Esophagus (tissue), 2 donors: ENCODE data around the gene ARHGAP22. TPM values are rescaled to one million over a fixed set of nuclear protein-coding genes. Genes with fewer than 3 reads are reported as not detected.

Experiments used
- H3K27ac ChIP-seq, 2 donors: one replicate each; pipeline ENCODE4 v1.5.1; 2013; ENCODE audit warnings: low read depth in 2 of 2, mild to moderate bottlenecking in 2 of 2, inconsistent platforms in 1 of 2, low read length in 1 of 2, moderate library complexity in 1 of 2
- H3K27me3 ChIP-seq, 2 donors: one replicate each; pipeline ENCODE4 v1.6.1; 2013; ENCODE audit warnings: low read length in 2 of 2, control low read depth in 1 of 2, mild to moderate bottlenecking in 1 of 2; ENCODE audit not compliant: insufficient read depth in 2 of 2, control insufficient read depth in 1 of 2
- H3K36me3 ChIP-seq, 2 donors: one replicate each; pipeline ENCODE4 v1.6.1; 2013; ENCODE audit warnings: low read length in 1 of 2; ENCODE audit not compliant: control insufficient read depth in 2 of 2, insufficient read depth in 2 of 2
- H3K4me1 ChIP-seq, 2 donors: one replicate each; pipeline ENCODE4 v1.6.1; 2013; ENCODE audit warnings: low read length in 1 of 2; ENCODE audit not compliant: control insufficient read depth in 2 of 2, insufficient read depth in 2 of 2
- H3K4me3 ChIP-seq, 2 donors: one replicate each; pipeline ENCODE4 v1.5.1; 2013; ENCODE audit warnings: low read length in 2 of 2, mild to moderate bottlenecking in 2 of 2, low read depth in 1 of 2, moderate library complexity in 1 of 2
- H3K9me3 ChIP-seq, 2 donors: one replicate each; pipeline ENCODE4 v1.6.1; 2013; ENCODE audit warnings: mild to moderate bottlenecking in 2 of 2, low read depth in 1 of 2, low read length in 1 of 2, moderate library complexity in 1 of 2; ENCODE audit not compliant: control insufficient read depth in 2 of 2, insufficient read depth in 1 of 2
- WGBS, 2 donors: extraction: QIAGEN DNeasy Blood & Tissue Kit; methylation state at CpG; one replicate each; pipeline ENCODE4 v1.1.7; 2013; 5-methylcytosine and 5-hydroxymethylcytosine counted together
- polyA plus RNA-seq, 2 donors: library from polyadenylated mRNA; stranded (reverse); fragments of 200-250 nt; gene quantifications; one replicate each; pipeline ENCODE4 v1.2.3, GENCODE V29; 2013
- donor health status: healthy with polysubstance abuse.
- donor health status: Bipolar disorder and iron deficiency.

The ARHGAP22 gene
- polyA plus RNA-seq, 2 donors: 1.2 to 1.6 TPM

GRCh38 chr10:48477141-48477540 is 127.7 kb downstream of the ARHGAP22 start:
- Histone ChIP-seq H3K4me1 (peaks cover 0 to 3% of the 10 kb centered on the region in 2 donors), H3K36me3 (no peaks in the 10 kb centered on the region), H3K27ac (no peak overlapping the region), H3K4me3 (no peak overlapping the region), H3K27me3 (no peaks in the 10 kb centered on the region), H3K9me3 (no peaks in the 10 kb centered on the region)

GRCh38 chr10:48476279-48476982 is 128.4 kb downstream of the ARHGAP22 start:
- no peaks in the 10 kb centered on the region for H3K36me3 ChIP-seq
- H3K27ac ChIP-seq: no peak overlapping the region
- WGBS, 2 donors: 48 to 50% methylated on average over 9 of the region's 9 CpGs
- H3K9me3 ChIP-seq: no peaks in the 10 kb centered on the region
- H3K27me3 ChIP-seq: no peaks in the 10 kb centered on the region
- H3K4me1 ChIP-seq: peaks cover 0 to 3% of the 10 kb centered on the region in 2 donors
- H3K4me3 ChIP-seq: no peak overlapping the region

GRCh38 chr10:48475943-48476278 is 129.0 kb downstream of the ARHGAP22 start:
- Histone ChIP-seq H3K9me3 (no peaks in the 10 kb centered on the region), H3K4me3 (no peak overlapping the region), H3K27ac (no peak overlapping the region), H3K36me3 (no peaks in the 10 kb centered on the region), H3K4me1 (peaks cover 0 to 6% of the 10 kb centered on the region in 2 donors), H3K27me3 (no peaks in the 10 kb centered on the region)
- WGBS, 2 donors: 90 to 92% methylated on average over 4 of the region's 4 CpGs

- Histone ChIP-seq H3K36me3 (no peaks in the 10 kb centered on the region), H3K4me3 (no peak overlapping the region), H3K4me1 (peaks cover 0 to 9% of the 10 kb centered on the region in 2 donors), H3K27me3 (no peaks in the 10 kb centered on the region), H3K9me3 (no peaks in the 10 kb centered on the region), H3K27ac (no peak overlapping the region)
- WGBS, 2 donors: 92 to 95% methylated on average over 3 of the region's 3 CpGs
Observed at GRCh38 chr10:48474765-48475365, 130.0 kb downstream of the ARHGAP22 start.

- Histone ChIP-seq H3K27ac (no peak overlapping the region), H3K4me3 (no peak overlapping the region), H3K27me3 (no peaks in the 10 kb centered on the region), H3K36me3 (no peaks in the 10 kb centered on the region), H3K9me3 (no peaks in the 10 kb centered on the region), H3K4me1 (peaks cover 0 to 16% of the 10 kb centered on the region in 2 donors)
- WGBS, 2 donors: 83 to 91% methylated on average over 5 of the region's 5 CpGs
Observed at GRCh38 chr10:48473704-48474103, 131.2 kb downstream of the ARHGAP22 start.

GRCh38 chr10:48472501-48473069 is 132.3 kb downstream of the ARHGAP22 start:
- no peaks in the 10 kb centered on the region for H3K9me3 ChIP-seq
- peaks cover 0 to 16% of the 10 kb centered on the region in 2 donors for H3K4me1 ChIP-seq
- no peaks in the 10 kb centered on the region for H3K27me3 ChIP-seq
- no peak overlapping the region for H3K27ac ChIP-seq
- no peak overlapping the region for H3K4me3 ChIP-seq
- H3K36me3 ChIP-seq: no peaks in the 10 kb centered on the region
- 55 to 57% methylated on average over 3 of the region's 3 CpGs for WGBS, 2 donors

- H3K4me1 ChIP-seq: peaks cover 0 to 20% of the 10 kb centered on the region in 2 donors
- H3K27ac ChIP-seq: peak overlapping the region in 1 of 2 donors; percentile 18
- no peaks in the 10 kb centered on the region for H3K27me3 ChIP-seq
- WGBS, 2 donors: 55 to 74% methylated on average over 8 of the region's 8 CpGs
- no peaks in the 10 kb centered on the region for H3K36me3 ChIP-seq
- no peaks in the 10 kb centered on the region for H3K9me3 ChIP-seq
- H3K4me3 ChIP-seq: no peak overlapping the region
Observed at GRCh38 chr10:48470893-48471805, 133.7 kb downstream of the ARHGAP22 start.

GRCh38 chr10:48470115-48470892 is 134.6 kb downstream of the ARHGAP22 start:
- no peaks in the 10 kb centered on the region for H3K36me3 ChIP-seq
- H3K27ac ChIP-seq: no peak overlapping the region
- WGBS, 2 donors: 67 to 73% methylated on average over 5 of the region's 5 CpGs
- no peaks in the 10 kb centered on the region for H3K9me3 ChIP-seq
- H3K27me3 ChIP-seq: no peaks in the 10 kb centered on the region
- peaks cover 0 to 23% of the 10 kb centered on the region in 2 donors for H3K4me1 ChIP-seq
- H3K4me3 ChIP-seq: no peak overlapping the region

- Histone ChIP-seq H3K4me1 (peaks cover 6 to 26% of the 10 kb centered on the region in 2 donors), H3K4me3 (no peak overlapping the region), H3K36me3 (no peaks in the 10 kb centered on the region), H3K27ac (no peak overlapping the region), H3K27me3 (no peaks in the 10 kb centered on the region), H3K9me3 (no peaks in the 10 kb centered on the region)
- WGBS, 2 donors: 76 to 85% methylated on average over 4 of the region's 4 CpGs
Observed at GRCh38 chr10:48469516-48470020, 135.3 kb downstream of the ARHGAP22 start.
